PFSK-1 (cell line): ENCODE data around the gene PCBP4.
A peak's percentile ranks its signal among the peaks of the same experiment; 100 is the strongest.

Experiments
- FOXP2 ChIP-seq: optimal IDR thresholded peaks from 2 replicates; pipeline ENCODE3; 2011; ENCODE audit warnings: borderline replicate concordance, control low read depth, inconsistent platforms; ENCODE audit not compliant: insufficient read depth; ENCODE audit errors: extremely low read length, extremely low read depth
- POLR2AphosphoS5 ChIP-seq: IDR thresholded peaks from 2 replicates; pipeline ENCODE4 v1.6.1; 2012; ENCODE audit warnings: low read depth, mild to moderate bottlenecking, control low read depth, low read length, moderate library complexity
- SIN3A ChIP-seq: IDR thresholded peaks from 2 replicates; pipeline ENCODE4 v1.6.1; 2012; ENCODE audit warnings: mild to moderate bottlenecking, low read length, moderate library complexity, borderline replicate concordance; ENCODE audit not compliant: insufficient read depth
- TAF1 ChIP-seq: IDR thresholded peaks from 2 replicates; pipeline ENCODE4 v1.6.1; 2012; ENCODE audit warnings: low read length, control low read depth, borderline replicate concordance; ENCODE audit not compliant: insufficient read depth
- TF ChIP-seq, protein P1 (sequence below), 2 experiments: IDR thresholded peaks; 2 replicates each; pipeline versions ENCODE4 v1.6.1 to v1.8.0; 2011 to 2012; ENCODE audit warnings: low read depth in 2 of 2, low read length in 2 of 2, control low read depth in 1 of 2, inconsistent platforms in 1 of 2, mild to moderate bottlenecking in 1 of 2, moderate library complexity in 1 of 2; ENCODE audit not compliant: insufficient read depth in 1 of 2

Gene PCBP4

DNA sequence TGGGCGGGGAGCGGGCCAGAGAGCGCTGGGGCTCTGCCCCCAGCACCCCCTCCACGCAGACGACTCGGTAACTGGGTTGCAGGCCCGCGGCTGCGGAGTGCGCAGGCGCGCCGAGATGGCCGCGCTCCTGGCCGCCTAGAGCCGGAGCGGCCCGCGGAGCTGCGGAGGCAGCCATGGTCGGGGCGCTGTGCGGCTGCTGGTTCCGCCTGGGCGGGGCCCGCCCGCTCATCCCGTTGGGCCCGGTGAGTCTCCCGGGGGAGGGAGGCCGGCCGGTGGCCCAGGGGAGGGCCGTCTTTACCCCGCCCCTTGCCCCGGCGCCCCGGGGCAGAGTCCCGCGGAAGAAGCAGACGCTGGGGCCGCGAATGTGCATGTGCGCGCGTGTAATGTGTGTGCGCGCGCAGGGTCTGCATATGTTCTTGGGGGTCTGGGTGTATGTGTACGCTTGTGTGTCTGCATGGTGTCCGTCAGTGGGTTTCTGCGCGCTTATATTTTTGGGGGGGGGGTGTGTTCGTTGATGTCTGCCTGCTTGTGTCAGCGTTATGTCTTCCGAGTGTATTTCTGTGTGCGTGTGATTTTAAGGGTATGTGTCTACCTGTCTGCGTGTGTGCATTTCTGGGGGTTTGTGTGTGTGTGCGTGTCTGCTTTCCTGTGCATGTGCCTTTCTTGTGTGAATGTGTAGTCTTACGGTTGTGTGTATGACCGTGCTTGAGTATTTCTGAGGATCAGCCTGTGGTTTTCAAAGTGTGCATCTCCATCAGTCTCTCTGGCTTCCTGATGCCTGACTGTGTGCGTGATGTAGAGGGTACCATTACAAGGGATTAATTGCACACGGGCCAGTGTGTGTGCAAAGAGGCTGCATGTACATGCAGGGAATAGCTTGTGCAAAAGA, 8.0 kb upstream of the PCBP4 start, which contains the start of gene ABHD14A:
ABHD14A (plus strand) TSS at position 102 of the 889 bp plus-strand sequence; CDS start at position 174, 72 bp downstream.
- TF ChIP-seq, protein P1, sequence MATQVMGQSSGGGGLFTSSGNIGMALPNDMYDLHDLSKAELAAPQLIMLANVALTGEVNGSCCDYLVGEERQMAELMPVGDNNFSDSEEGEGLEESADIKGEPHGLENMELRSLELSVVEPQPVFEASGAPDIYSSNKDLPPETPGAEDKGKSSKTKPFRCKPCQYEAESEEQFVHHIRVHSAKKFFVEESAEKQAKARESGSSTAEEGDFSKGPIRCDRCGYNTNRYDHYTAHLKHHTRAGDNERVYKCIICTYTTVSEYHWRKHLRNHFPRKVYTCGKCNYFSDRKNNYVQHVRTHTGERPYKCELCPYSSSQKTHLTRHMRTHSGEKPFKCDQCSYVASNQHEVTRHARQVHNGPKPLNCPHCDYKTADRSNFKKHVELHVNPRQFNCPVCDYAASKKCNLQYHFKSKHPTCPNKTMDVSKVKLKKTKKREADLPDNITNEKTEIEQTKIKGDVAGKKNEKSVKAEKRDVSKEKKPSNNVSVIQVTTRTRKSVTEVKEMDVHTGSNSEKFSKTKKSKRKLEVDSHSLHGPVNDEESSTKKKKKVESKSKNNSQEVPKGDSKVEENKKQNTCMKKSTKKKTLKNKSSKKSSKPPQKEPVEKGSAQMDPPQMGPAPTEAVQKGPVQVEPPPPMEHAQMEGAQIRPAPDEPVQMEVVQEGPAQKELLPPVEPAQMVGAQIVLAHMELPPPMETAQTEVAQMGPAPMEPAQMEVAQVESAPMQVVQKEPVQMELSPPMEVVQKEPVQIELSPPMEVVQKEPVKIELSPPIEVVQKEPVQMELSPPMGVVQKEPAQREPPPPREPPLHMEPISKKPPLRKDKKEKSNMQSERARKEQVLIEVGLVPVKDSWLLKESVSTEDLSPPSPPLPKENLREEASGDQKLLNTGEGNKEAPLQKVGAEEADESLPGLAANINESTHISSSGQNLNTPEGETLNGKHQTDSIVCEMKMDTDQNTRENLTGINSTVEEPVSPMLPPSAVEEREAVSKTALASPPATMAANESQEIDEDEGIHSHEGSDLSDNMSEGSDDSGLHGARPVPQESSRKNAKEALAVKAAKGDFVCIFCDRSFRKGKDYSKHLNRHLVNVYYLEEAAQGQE (IDR thresholded peaks at IDR 0.05; ENCODE audit: insufficient read depth in 1 of 2, low read depth in 2 of 2, low read length in 2 of 2), result no peak
- TF ChIP-seq POLR2AphosphoS5, result peak; percentile 53; the same call in 1 of the 2 replicates

DNA sequence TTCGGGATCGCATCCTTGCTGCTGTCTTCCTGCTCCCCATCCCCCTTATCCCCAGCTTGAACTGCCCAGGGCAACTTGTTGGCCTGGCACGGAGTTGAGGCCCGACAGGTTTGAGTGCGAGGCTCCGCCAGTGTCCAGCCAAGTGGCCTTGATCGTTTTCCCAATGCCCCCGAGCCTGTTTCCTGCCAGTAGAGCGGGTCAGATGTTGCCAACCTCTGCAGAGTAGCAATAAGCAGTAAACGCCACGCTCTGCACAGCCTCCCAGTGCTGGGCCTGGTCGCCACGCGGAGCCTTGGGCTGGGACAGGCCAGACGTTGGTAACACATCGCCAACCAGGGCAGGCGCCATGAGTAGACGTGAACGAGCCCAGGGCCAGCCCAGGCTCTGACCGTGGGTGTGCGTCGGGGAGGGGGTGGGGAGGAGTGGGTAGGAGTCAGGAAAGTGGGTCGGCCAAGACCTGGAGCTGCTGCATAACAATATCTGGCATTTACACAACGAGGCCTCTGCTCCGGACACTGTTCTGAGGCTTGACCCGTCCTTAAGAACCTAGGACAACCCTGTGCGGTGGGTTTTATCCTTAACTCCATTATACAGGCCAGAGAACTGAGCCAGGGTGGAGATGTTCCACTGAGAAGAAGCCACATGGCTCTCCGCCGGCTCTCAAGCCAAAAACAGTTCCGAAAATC, 7.2 kb upstream of the PCBP4 start:
- TF ChIP-seq, protein P1 (IDR thresholded peaks at IDR 0.05; ENCODE audit: insufficient read depth in 1 of 2, low read depth in 2 of 2, low read length in 2 of 2), result no peak
- TF ChIP-seq POLR2AphosphoS5 (no peak), FOXP2 (no peak), SIN3A (no peak), TAF1 (no peak)

DNA sequence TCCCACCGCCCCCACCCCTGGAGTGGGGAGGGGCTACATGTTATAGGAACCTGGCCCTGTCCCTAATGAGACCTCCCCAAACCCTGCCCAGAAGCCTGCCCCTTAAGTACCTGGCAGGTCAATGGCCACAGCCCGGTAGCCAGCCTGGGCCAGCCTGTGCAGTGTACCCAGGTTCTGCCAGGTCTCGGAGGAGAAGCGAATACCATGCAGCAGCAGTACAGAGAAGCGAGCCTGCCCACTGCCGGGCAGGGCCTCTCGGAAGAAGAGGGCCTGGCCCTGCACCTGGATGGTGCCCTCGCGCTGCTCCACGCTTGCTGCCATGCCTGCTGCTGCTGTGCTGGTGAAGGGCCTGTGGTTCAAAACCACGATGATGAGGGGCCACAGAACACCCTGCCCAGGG, 4.1 kb upstream of the PCBP4 start:
- TF ChIP-seq, protein P1 (IDR thresholded peaks at IDR 0.05; ENCODE audit: insufficient read depth in 1 of 2, low read depth in 2 of 2, low read length in 2 of 2), result no peak
- TF ChIP-seq TAF1 (no peak), SIN3A (no peak), FOXP2 (no peak)

GRCh38 chr3:51970606-51971300, 3.5 kb upstream of the PCBP4 start:
- TF ChIP-seq SIN3A, result no peak
- no peak for TF ChIP-seq TAF1
- no peak for TF ChIP-seq FOXP2
- TF ChIP-seq, protein P1 (IDR thresholded peaks at IDR 0.05; ENCODE audit: insufficient read depth in 1 of 2, low read depth in 2 of 2, low read length in 2 of 2), result no peak
- no peak for TF ChIP-seq POLR2AphosphoS5
